ENCODE measurements around the gene HIRIP3. TPM values are rescaled to one million over a fixed set of nuclear protein-coding genes. Genes with fewer than 3 reads are reported as not detected.

The HIRIP3 gene
- total and polyA plus RNA-seq, 2 experiments from 2014 or later = 3.2 to 11.9 TPM

DNA sequence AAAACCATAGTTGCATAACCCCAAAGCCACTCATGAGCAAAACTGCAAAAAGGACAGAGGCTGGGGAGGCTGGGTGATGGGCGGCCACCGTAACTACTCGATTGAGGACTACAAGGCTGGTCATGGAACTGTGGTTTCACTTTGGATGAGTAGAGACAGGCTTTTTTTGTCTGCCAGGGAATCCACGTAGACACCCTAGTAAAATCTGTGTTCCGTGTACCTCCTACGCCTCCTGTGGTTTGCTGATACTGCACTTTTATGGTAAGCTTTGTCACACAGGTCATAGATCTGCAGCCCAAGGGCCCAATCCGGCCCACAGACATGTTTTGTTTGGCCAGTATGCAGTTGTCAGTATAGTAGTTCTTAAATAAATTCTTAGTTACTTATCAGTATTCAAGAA, 37.9 kb upstream of the HIRIP3 start:
- 75 to 81% methylated on average over 7 of the region's 7 CpGs for WGBS, 2 experiments (ENCODE audit: low coverage in 1 of 2, low lambda C conversion rate in 2 of 2, missing lambda C conversion rate in 2 of 2)
- Histone ChIP-seq H2AFZ (no peak overlapping the region), H3K9ac (no peak overlapping the region), H3K4me2 (ENCODE audit: unreplicated experiment) (no peak overlapping the region), H3K4me1 (ENCODE audit: insufficient read depth) (no peaks in the 10 kb centered on the region), H3K79me2 (ENCODE audit: insufficient read depth) (no peaks in the 10 kb centered on the region), H3K9me2 (ENCODE audit: insufficient read depth) (no peaks in the 10 kb centered on the region), H3K27me3 (replicated peaks; ENCODE audit: insufficient read depth) (peaks cover 32% of the 10 kb centered on the region), H3K36me3 (ENCODE audit: low read depth) (no peaks in the 10 kb centered on the region), H3F3A (ENCODE audit: insufficient read depth) (no peaks in the 10 kb centered on the region), H3K4me3 (no peak overlapping the region), H3K9me3 (ENCODE audit: low read depth) (no peaks in the 10 kb centered on the region), H3K27ac (no peak overlapping the region), H4K20me1 (ENCODE audit: insufficient read depth) (no peaks in the 10 kb centered on the region)
- in situ Hi-C loops (cut with MboI) = no loop called here
- no peak for TF ChIP-seq EZH2phosphoT487 (IDR thresholded peaks at IDR 0.05; ENCODE audit: insufficient read depth, low read depth)
- TF ChIP-seq EZH2 (IDR thresholded peaks at IDR 0.05; ENCODE audit: insufficient read depth, poor library complexity, severe bottlenecking) = no peak
- no peak for DNase-seq

DNA sequence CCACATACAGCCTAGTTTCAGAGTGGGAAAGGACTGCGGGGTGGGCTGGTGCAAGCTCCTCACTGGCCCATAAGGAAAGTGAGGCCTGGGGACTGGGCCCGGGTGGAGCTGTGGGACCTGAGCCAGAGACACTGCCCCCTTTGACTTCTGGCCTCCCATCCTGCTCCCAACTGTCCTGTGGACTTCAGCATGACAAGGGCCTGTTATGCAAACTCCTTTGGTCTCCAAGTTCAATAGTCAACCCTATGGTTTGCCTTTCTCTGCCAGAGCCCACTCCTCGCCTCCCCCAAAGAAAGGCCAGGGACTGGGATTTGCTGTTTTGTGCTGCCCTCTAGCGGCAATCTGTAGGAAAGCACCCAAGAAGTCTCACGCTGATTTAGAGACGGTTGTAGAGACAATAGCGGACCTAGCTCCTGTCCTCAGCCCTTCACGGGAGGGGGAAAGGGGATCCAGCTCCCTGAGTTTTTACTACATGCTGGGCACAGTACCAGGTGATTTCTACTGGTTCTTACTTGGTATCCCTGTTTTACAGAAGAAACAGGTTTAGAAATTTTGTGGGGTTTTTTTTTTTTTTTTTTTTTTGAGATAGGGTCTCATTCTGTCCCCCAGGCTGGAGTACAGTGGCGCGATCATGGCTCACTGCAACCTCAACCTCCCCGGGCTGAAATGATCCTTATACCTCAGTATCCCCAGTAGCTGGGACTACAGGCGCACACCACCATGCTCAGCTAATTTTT, 36.8 kb upstream of the HIRIP3 start:
- WGBS, 2 experiments (ENCODE audit: low coverage in 1 of 2, low lambda C conversion rate in 2 of 2, missing lambda C conversion rate in 2 of 2) = 16 to 17% methylated on average over 12 of the region's 12 CpGs
- H3K4me3 ChIP-seq = no peak overlapping the region
- H3K4me1 ChIP-seq (ENCODE audit: insufficient read depth) = no peaks in the 10 kb centered on the region
- peaks cover 36% of the 10 kb centered on the region for H3K27me3 ChIP-seq (replicated peaks; ENCODE audit: insufficient read depth)
- no peaks in the 10 kb centered on the region for H3K9me3 ChIP-seq (ENCODE audit: low read depth)
- no peaks in the 10 kb centered on the region for H3F3A ChIP-seq (ENCODE audit: insufficient read depth)
- H3K4me2 ChIP-seq (ENCODE audit: unreplicated experiment) = no peak overlapping the region
- no peak overlapping the region for H3K9ac ChIP-seq
- no peaks in the 10 kb centered on the region for H3K9me2 ChIP-seq (ENCODE audit: insufficient read depth)
- no peak overlapping the region for H3K27ac ChIP-seq
- TF ChIP-seq EZH2 (IDR thresholded peaks at IDR 0.05; ENCODE audit: insufficient read depth, poor library complexity, severe bottlenecking) = no peak
- no peak for TF ChIP-seq EZH2phosphoT487 (IDR thresholded peaks at IDR 0.05; ENCODE audit: insufficient read depth, low read depth)
- peak; percentile 65 for DNase-seq
- no peak overlapping the region for H2AFZ ChIP-seq
- H4K20me1 ChIP-seq (ENCODE audit: insufficient read depth) = no peaks in the 10 kb centered on the region
- no peaks in the 10 kb centered on the region for H3K36me3 ChIP-seq (ENCODE audit: low read depth)
- no peaks in the 10 kb centered on the region for H3K79me2 ChIP-seq (ENCODE audit: insufficient read depth)
- in situ Hi-C loops (cut with MboI) = no loop called here

DNA sequence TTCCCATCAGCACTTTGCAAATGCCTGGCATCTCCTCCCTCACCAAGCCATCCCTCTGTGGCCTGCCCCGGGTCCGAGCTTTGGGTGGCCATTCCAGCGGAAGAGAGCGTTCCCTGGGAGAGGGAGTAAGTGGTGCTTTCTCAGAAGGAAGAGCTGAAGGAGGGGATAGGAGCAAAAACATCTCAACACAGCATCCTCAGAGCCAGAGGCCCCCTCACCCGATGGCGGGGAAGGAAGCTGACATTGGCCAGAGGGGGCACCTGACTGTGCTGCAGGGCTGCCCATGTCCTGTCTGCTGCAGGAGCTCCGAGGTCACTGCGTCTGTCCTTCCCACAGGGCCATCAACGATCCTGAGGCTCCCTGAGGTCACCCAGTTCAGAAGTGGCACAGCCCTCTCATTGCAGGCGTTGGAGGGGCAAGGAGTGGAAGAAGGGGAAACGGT, 36.1 kb upstream of the HIRIP3 start:
- DNase-seq = no peak
- H3F3A ChIP-seq (ENCODE audit: insufficient read depth) = no peaks in the 10 kb centered on the region
- WGBS, 2 experiments (ENCODE audit: low coverage in 1 of 2, low lambda C conversion rate in 2 of 2, missing lambda C conversion rate in 2 of 2) = 12 to 13% methylated on average over 11 of the region's 11 CpGs
- no peaks in the 10 kb centered on the region for H3K36me3 ChIP-seq (ENCODE audit: low read depth)
- TF ChIP-seq EZH2 (IDR thresholded peaks at IDR 0.05; ENCODE audit: insufficient read depth, poor library complexity, severe bottlenecking) = no peak
- 0 out of 2 replicates have a peak, but pooled peaks have one; percentile 43 for TF ChIP-seq EZH2phosphoT487 (IDR thresholded peaks at IDR 0.05; ENCODE audit: insufficient read depth, low read depth)
- H3K4me1 ChIP-seq (ENCODE audit: insufficient read depth) = no peaks in the 10 kb centered on the region
- H3K4me2 ChIP-seq (ENCODE audit: unreplicated experiment) = no peak overlapping the region
- H3K9me2 ChIP-seq (ENCODE audit: insufficient read depth) = no peaks in the 10 kb centered on the region
- H4K20me1 ChIP-seq (ENCODE audit: insufficient read depth) = no peaks in the 10 kb centered on the region
- H3K79me2 ChIP-seq (ENCODE audit: insufficient read depth) = no peaks in the 10 kb centered on the region
- no peak overlapping the region for H3K27ac ChIP-seq
- H3K27me3 ChIP-seq (replicated peaks; ENCODE audit: insufficient read depth) = peaks cover 36% of the 10 kb centered on the region
- no peak overlapping the region for H2AFZ ChIP-seq
- no peak overlapping the region for H3K4me3 ChIP-seq
- in situ Hi-C loops (cut with MboI) = no loop called here
- no peak overlapping the region for H3K9ac ChIP-seq
- no peaks in the 10 kb centered on the region for H3K9me3 ChIP-seq (ENCODE audit: low read depth)

DNA sequence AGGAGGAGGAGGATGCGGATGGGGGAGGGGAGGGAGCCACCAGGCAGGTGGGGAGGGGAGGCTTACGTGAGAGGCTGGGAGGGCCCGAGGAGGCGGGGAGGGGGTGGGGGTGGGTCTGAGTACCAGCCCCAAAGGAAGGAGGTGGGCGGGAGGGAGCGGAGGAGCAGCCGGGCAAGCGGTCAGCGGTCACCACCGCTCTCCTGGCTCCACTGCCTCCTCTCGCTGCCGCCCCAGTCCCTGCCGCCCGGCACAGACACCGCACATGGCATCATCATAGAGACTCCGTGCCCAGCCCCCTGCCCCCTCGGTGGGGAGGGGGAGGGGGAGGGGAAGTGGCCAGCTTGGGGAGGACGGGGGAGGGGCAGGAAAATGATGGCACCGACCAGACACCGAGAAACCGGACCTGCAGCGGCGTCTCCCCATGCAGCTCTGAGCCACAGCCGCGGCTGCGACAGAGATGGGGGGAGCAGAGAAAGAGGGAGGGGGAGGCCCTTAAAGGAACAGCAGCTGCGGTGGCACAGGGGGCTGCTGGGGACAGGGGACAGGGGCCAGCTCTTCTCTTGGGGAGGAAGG, 35.5 kb upstream of the HIRIP3 start, which contains the start of gene TLCD3B:
TSS of gene TLCD3B (minus strand) at position 431 of the 573 bp plus-strand sequence. CDS start 744 bp downstream, outside the sequence.
- Histone ChIP-seq H3K36me3 (ENCODE audit: low read depth) (no peaks in the 10 kb centered on the region), H3K27ac (no peak within 1 kb of the TSS), H3K9me3 (ENCODE audit: low read depth) (no peaks in the 10 kb centered on the region), H3K4me1 (ENCODE audit: insufficient read depth) (no peaks in the 10 kb centered on the region), H3K4me3 (peak within 1 kb of the TSS; percentile 34; the same call in 1 of the 2 replicates), H3K79me2 (ENCODE audit: insufficient read depth) (no peaks in the 10 kb centered on the region), H3K4me2 (ENCODE audit: unreplicated experiment) (no peak within 1 kb of the TSS), H4K20me1 (ENCODE audit: insufficient read depth) (no peaks in the 10 kb centered on the region), H2AFZ (no peak within 1 kb of the TSS), H3F3A (ENCODE audit: insufficient read depth) (no peaks in the 10 kb centered on the region), H3K9me2 (ENCODE audit: insufficient read depth) (no peaks in the 10 kb centered on the region), H3K9ac (no peak within 1 kb of the TSS), H3K27me3 (replicated peaks; ENCODE audit: insufficient read depth) (peaks cover 38% of the 10 kb centered on the region)
- 4% methylated on average over 27 of the region's 27 CpGs; no CpG with 5 or more reads in 1 of the 2 experiments for WGBS, 2 experiments (ENCODE audit: low coverage in 1 of 2, low lambda C conversion rate in 2 of 2, missing lambda C conversion rate in 2 of 2)
- DNase-seq = peak; percentile 34
- TF ChIP-seq EZH2phosphoT487 (IDR thresholded peaks at IDR 0.05; ENCODE audit: insufficient read depth, low read depth) = no peak
- no peak for TF ChIP-seq EZH2 (IDR thresholded peaks at IDR 0.05; ENCODE audit: insufficient read depth, poor library complexity, severe bottlenecking)
- in situ Hi-C loops (cut with MboI) = no loop called here

Measured in GM23248 (cell line).